Ramos (cell line): ENCODE measurements around the gene NUCKS1.

Experiments
- in situ Hi-C: fragments of 300-500 bp; cut with MboI; formaldehyde crosslinking; loops from one replicate; pipeline ENCODE4 v1.14.3; 2022; ENCODE audit warnings: low sequenced_read_pairs; ENCODE audit not compliant: unreplicated experiment

Gene NUCKS1

DNA sequence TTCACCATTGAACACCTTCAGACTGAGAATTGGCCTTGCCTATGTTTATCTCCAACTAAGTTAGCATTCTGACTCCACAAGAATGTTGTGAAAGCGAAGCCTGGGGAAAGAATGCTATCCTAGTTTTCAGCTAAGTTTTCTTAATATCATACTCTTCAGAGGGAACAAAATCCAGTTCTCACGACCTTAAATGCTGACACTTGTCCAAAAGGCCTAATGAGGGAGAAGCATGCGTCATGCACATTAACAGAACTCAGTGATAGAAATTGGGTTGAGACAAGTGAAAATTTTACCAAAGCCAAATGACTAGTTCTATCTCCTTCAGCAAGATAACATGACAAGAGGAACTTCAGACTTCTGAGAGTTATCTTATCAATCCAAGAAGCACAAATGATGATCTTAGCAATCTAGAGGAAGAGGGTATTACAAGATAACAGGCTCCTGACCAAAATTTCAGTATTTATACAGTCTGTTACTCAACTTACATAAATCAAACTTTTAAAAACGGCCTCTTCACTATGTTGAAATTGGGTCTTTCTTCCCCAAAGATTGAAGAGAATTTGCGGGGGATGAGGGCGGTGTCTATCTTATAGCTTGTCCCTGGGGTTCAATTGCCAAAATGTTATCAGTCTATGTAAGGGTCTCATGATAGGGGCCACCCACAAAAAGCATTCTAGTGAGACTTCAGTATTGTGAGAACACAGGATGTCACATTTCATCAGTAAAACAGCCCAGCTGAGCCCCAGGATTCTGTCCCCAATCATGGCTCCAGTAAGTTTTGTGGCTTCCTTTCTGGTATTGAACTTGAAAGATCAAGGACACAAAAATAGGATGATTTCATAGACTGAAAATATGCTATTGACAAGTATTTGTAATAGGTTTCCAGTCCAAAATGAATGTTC is 43.1 kb downstream of the NUCKS1 start:
- in situ Hi-C loops, result loop anchor here (5.0 kb wide), 1 partner anchor 45 kb away; no protein-coding TSS in a partner anchor

GRCh38 chr1:205704903-205705302 is 45.1 kb downstream of the NUCKS1 start:
- in situ Hi-C loops, result loop anchor here (5.0 kb wide), 1 partner anchor 43 kb away; no protein-coding TSS in a partner anchor

GRCh38 chr1:205703072-205703471 is 46.9 kb downstream of the NUCKS1 start:
- in situ Hi-C loops, result no loop called here

DNA sequence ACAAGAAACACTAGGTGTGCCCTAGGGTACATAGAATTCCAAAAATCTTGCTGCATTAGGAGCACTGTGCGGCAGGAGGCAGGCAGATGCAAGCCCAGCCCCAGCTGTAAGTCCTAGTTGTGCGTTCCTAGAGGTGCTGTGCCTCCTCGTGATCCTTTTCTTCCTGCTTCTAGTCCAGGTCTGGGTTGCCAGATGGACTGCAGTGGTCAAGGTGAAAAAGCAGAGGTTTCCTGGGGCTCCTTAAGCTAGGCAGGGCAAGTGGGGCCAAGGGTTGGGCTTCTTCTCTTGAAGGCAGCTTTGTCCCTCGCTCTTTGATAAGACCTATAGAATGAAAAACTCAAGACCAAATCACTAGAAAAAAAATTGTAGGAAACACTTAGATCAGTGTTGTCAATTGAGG is 48.1 kb downstream of the NUCKS1 start:
- in situ Hi-C loops, result no loop called here

- in situ Hi-C loops, result no loop called here
These were observed 48.6 kb downstream of the NUCKS1 start for GRCh38 chr1:205701420-205701819.

GRCh38 chr1:205700865-205701401 is 49.0 kb downstream of the NUCKS1 start:
- in situ Hi-C loops, result no loop called here

DNA sequence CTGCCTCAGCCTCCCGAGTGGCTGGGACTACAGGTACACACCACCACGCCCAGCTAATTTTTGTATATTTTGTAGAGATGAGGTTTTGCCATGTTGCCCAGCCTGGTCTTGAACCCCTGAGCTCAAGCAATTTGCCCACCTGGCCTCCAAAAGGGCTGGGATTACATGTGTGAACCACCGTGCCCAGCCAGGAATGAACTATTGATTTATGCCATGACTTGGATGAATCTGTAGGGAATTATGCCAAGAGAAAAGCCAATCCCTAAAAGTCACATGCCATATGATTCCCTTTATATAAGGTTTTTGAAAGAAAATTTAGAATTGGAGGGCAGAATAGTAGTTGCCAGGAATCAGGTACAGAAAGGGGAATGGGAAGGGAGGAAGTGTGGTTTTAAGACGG is 50.6 kb downstream of the NUCKS1 start:
- in situ Hi-C loops, result no loop called here

- in situ Hi-C loops, result no loop called here
These were observed 51.1 kb downstream of the NUCKS1 start for GRCh38 chr1:205698921-205699320.

DNA sequence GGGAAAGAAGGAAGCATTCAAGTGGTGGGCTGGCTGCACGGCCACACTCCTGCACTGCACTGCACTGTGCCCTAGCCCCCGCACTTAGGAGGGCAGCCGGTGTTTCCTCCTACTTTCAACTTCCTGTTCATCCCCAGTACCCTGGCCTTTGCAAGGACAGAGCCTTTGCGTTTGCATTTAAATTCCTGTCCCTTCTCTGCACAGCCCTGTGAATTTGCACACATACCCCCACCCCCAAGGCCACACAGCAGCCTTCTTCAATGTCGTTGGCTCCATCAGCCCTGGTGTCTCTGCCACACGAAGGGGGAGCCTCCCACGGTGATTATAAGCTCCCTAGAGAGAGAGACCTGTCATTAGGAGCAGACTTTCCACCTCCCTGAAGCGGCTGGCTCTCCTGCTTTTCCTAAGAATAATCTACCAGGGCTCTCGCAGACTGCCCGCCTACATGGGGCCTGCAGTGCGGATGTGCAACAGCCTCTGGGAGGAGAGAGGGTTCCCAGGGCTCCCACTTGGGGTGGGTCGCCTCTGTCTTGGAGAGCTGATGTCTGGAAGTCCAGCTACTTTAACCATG is 56.5 kb downstream of the NUCKS1 start:
- in situ Hi-C loops, result no loop called here

- in situ Hi-C loops, result no loop called here
These were observed 57.6 kb downstream of the NUCKS1 start for GRCh38 chr1:205692423-205692822.

DNA sequence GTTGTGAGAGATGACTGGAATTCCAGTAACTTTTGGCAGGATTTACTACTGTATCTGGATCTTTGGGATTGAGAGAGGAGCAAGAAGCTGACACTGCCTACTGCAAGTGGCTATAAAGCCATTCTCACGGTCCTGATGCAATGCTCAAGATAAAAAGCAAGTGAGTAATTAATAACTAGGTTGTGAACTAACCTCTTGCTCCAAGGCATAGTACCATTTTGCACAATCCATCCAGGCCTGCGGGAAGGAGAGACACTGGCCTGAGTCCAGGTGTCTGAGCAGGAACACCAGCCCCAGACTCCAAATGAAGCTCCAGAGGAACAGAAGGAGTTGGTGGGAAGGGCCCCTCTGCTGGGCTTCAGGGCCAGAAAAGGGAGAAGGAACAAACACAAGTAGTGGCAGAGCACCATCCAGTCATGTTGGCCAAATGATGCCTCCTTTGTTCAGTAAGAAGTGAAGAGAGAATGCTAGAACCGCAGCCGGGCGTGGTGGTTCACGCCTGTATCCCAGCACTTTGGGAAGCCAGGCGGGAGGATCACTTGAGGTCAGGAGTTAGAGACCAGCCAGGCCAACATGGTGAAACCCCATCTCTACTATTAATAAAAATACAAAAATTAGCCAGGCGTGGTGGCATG is 59.7 kb downstream of the NUCKS1 start:
- in situ Hi-C loops, result no loop called here

GRCh38 chr1:205689479-205689878 is 60.5 kb downstream of the NUCKS1 start:
- in situ Hi-C loops, result no loop called here

GRCh38 chr1:205688171-205689080 is 61.6 kb downstream of the NUCKS1 start:
- in situ Hi-C loops, result no loop called here

- in situ Hi-C loops, result no loop called here
These were observed 62.7 kb downstream of the NUCKS1 start for GRCh38 chr1:205687242-205687641.

DNA sequence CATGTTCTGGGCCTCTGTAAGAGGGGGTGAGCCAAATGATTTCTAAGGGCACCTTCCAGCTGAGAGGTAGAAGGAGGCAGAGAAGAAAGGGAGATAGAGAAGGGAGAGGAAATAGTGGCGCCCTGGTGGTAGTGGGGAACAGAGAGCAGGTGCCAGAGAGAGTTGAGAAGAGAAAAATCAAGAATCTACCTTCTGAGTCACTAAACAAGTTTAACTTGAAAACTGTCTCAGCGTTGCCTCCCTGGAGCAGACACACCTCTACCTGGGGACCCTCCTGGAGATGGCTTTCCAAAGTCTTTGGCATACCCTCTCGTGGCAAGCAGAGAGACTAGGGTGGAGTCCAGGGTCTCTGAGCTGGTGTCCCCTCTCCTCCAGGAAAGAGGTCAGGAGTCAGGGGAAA is 68.6 kb downstream of the NUCKS1 start:
- in situ Hi-C loops, result no loop called here

GRCh38 chr1:205680073-205680851 is 69.7 kb downstream of the NUCKS1 start, which contains the start of gene SLC45A3:
TSS of gene SLC45A3 (minus strand) at chr1:205680509. CDS start at chr1:205664656, 15,853 bp downstream.
- in situ Hi-C loops, result no loop called here

GRCh38 chr1:205678286-205679111 is 71.5 kb downstream of the NUCKS1 start:
- in situ Hi-C loops, result no loop called here

DNA sequence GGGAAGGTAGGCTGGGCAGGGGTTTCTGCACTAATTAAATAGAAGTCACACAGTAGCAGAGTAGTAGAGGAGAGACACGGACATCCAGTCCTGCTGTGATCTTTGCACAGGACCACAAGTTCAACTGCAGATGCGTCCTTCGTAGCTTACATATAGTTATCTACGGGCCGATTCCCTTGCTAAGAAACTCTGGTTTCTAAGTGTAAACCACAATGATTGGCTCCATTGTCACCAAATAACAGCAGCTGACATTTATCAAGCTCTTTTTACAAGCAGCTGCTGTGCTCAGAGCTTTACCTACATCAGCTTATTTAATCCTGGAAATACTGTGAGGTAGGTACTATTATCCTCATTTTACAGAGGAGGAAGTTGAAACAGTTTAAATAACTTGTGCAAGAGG is 72.8 kb downstream of the NUCKS1 start:
- in situ Hi-C loops, result no loop called here
